SK-N-SH (cell line): Measurements from ENCODE around the gene RFK. TPM values are rescaled to one million over a fixed set of nuclear protein-coding genes. Genes with fewer than 3 reads are reported as not detected.

Experiments used
- CTCF ChIA-PET: fragments of 300-600, 350-600 bp; formaldehyde crosslinking; extraction: SDS; loops from one replicate; lab custom pipeline; 2021; lab: Yijun Ruan, JAX
- POLR2A ChIA-PET: fragments of 350-600 bp; sonication (Branson Sonifier 250); formaldehyde crosslinking; extraction: SDS; loops from one replicate; lab custom pipeline; 2020; ENCODE audit warnings: antibody characterized with exemption, inconsistent platforms; lab: Yijun Ruan, JAX
- DNase-seq: peaks from one replicate; pipeline ENCODE4 v3.0.0; 2012
- H2AFZ ChIP-seq: fragments of 200-600 bp; sonication (generic); 2 replicates; pipeline ENCODE4 v1.8.1; 2016; ENCODE audit warnings: antibody characterized with exemption, mild to moderate bottlenecking, low read depth
- H3F3A ChIP-seq: fragments of 200-600 bp; sonication (generic); replicated peaks from 2 replicates; pipeline ENCODE3; 2016; ENCODE audit warnings: antibody characterized with exemption, mild to moderate bottlenecking; ENCODE audit not compliant: insufficient read depth
- H3K27ac ChIP-seq, 2 experiments: fragments of 200-500 bp in 1 of 2; fragments of 200-600 bp in 1 of 2; sonication (Bioruptor generic) in 1 of 2; sonication (generic), shearing (Covaris generic) in 1 of 2; 2 replicates each; pipeline versions ENCODE4 v1.5.1 to v1.6.1; 2014 to 2016; ENCODE audit warnings: low read depth in 2 of 2, inconsistent platforms in 1 of 2, low read length in 1 of 2, mild to moderate bottlenecking in 1 of 2, mixed read lengths in 1 of 2
- H3K27me3 ChIP-seq: fragments of 200-600 bp; sonication (generic), shearing (Covaris generic); 2 replicates; pipeline ENCODE4 v1.6.1; 2016; ENCODE audit warnings: mixed run types; ENCODE audit not compliant: insufficient read depth
- H3K36me3 ChIP-seq, 2 experiments: fragments of 200-500 bp in 1 of 2; fragments of 200-600 bp in 1 of 2; sonication (Bioruptor generic) in 1 of 2; sonication (generic) in 1 of 2; replicated peaks in 1 of 2; 2 replicates each; pipeline versions ENCODE3 to v1.5.1; 2014 to 2016; ENCODE audit warnings: low read length in 1 of 2, mild to moderate bottlenecking in 1 of 2; ENCODE audit not compliant: insufficient read depth in 2 of 2, control insufficient read depth in 1 of 2
- H3K4me1 ChIP-seq, 2 experiments: fragments of 200-500 bp in 1 of 2; fragments of 200-600 bp in 1 of 2; sonication (Bioruptor generic) in 1 of 2; sonication (generic), shearing (Covaris generic) in 1 of 2; 2 replicates each; pipeline versions ENCODE4 v1.5.1 to v1.6.1; 2014 to 2016; ENCODE audit warnings: low read depth in 1 of 2, low read length in 1 of 2, mixed run types in 1 of 2; ENCODE audit not compliant: insufficient read depth in 2 of 2, control insufficient read depth in 1 of 2
- H3K4me2 ChIP-seq: fragments of 200-600 bp; sonication (generic), shearing (Covaris generic); 2 replicates; pipeline ENCODE4 v1.6.1; 2017; ENCODE audit warnings: mixed run types
- H3K4me3 ChIP-seq, 2 experiments: fragments of 200-500 bp in 1 of 2; fragments of 200-600 bp in 1 of 2; sonication (Bioruptor generic) in 1 of 2; sonication (generic), shearing (Covaris generic) in 1 of 2; 2 replicates each; pipeline versions ENCODE4 v1.5.1 to v1.8.1; 2014 to 2016; ENCODE audit warnings: low read depth in 2 of 2, inconsistent platforms in 1 of 2, low read length in 1 of 2, mild to moderate bottlenecking in 1 of 2, mixed read lengths in 1 of 2, moderate library complexity in 1 of 2
- H3K79me2 ChIP-seq: fragments of 200-600 bp; sonication (generic); 2 replicates; pipeline ENCODE4 v1.8.1; 2017; ENCODE audit warnings: mild to moderate bottlenecking; ENCODE audit not compliant: insufficient read depth
- H3K9ac ChIP-seq: fragments of 200-600 bp; sonication (generic); 2 replicates; pipeline ENCODE4 v1.6.1; 2017; ENCODE audit warnings: mixed run types
- H3K9me2 ChIP-seq: fragments of 200-600 bp; sonication (generic); 2 replicates; pipeline ENCODE4 v1.6.1; 2017; ENCODE audit warnings: mixed run types
- H3K9me3 ChIP-seq: fragments of 200-600 bp; sonication (generic); 2 replicates; pipeline ENCODE4 v1.6.1; 2017; ENCODE audit warnings: mixed run types, mild to moderate bottlenecking, moderate library complexity
- H4K20me1 ChIP-seq: fragments of 200-600 bp; sonication (generic); 2 replicates; pipeline ENCODE4 v1.6.1; 2017; ENCODE audit warnings: mild to moderate bottlenecking, mixed run types; ENCODE audit not compliant: insufficient read depth
- CTCF ChIP-seq: fragments of 200-600 bp; sonication (generic); IDR thresholded peaks from 2 replicates; pipeline ENCODE4 v1.6.1; 2017; ENCODE audit warnings: antibody characterized with exemption, mild to moderate bottlenecking, moderate library complexity
- ELF1 ChIP-seq: IDR thresholded peaks from 2 replicates; pipeline ENCODE4 v1.4.0; 2012
- FOXM1 ChIP-seq: IDR thresholded peaks from 2 replicates; pipeline ENCODE4 v1.4.0; 2012; ENCODE audit warnings: low read depth, mild to moderate bottlenecking
- JUND ChIP-seq: IDR thresholded peaks from 2 replicates; pipeline ENCODE4 v1.4.0; 2012
- MAX ChIP-seq: IDR thresholded peaks from 2 replicates; pipeline ENCODE4 v1.4.0; 2012; ENCODE audit warnings: low read depth
- MEF2A ChIP-seq: IDR thresholded peaks from 2 replicates; pipeline ENCODE4 v1.4.0; 2012; ENCODE audit warnings: low read depth, borderline replicate concordance
- POLR2AphosphoS5 ChIP-seq: IDR thresholded peaks from 2 replicates; pipeline ENCODE4 v1.6.1; 2012; ENCODE audit warnings: low read depth, low read length
- RFX5 ChIP-seq: IDR thresholded peaks from 2 replicates; pipeline ENCODE4 v1.6.1; 2012; ENCODE audit warnings: mild to moderate bottlenecking, improper control_type of control experiment, low read length
- RXRA ChIP-seq: IDR thresholded peaks from 2 replicates; pipeline ENCODE4 v1.4.0; 2012; ENCODE audit warnings: low read depth, mild to moderate bottlenecking, borderline replicate concordance
- SMC3 ChIP-seq: IDR thresholded peaks from 2 replicates; pipeline ENCODE4 v1.6.1; 2012; ENCODE audit warnings: low read depth, low read length, improper control_type of control experiment
- TCF12 ChIP-seq: IDR thresholded peaks from 2 replicates; pipeline ENCODE4 v1.4.0; 2012
- ZBTB33 ChIP-seq: IDR thresholded peaks from 2 replicates; pipeline ENCODE4 v1.4.0; 2012; ENCODE audit warnings: low read depth, borderline replicate concordance
- WGBS: methylation state at CpG from one replicate; pipeline ENCODE4 v1.1.6; 2017; ENCODE audit warnings: low lambda C conversion rate; 5-methylcytosine and 5-hydroxymethylcytosine counted together
- polyA plus RNA-seq, 3 experiments: library from polyadenylated mRNA; depleted of rRNA; stranded (reverse); fragments of >200 nt; gene quantifications; 2 replicates each; pipeline ENCODE4 v1.2.3, GENCODE V29; 2012

The RFK gene
- polyA plus RNA-seq, 1 of the 3 experiments (the other 2 are of a cell fraction) = 7.2 TPM

- no peaks in the 10 kb centered on the region for H3K4me1 ChIP-seq
- POLR2A ChIA-PET = no interaction called here
Measured at GRCh38 chr9:76424491-76424890, 30.3 kb upstream of the RFK start.

GRCh38 chr9:76423216-76424177 lies 29.3 kb upstream of the RFK start:
- no peaks in the 10 kb centered on the region for H3F3A ChIP-seq
- no peak overlapping the region for H2AFZ ChIP-seq
- no peaks in the 10 kb centered on the region for H3K36me3 ChIP-seq
- H3K4me1 ChIP-seq = no peaks in the 10 kb centered on the region
- H3K9me2 ChIP-seq = no peaks in the 10 kb centered on the region
- no peaks in the 10 kb centered on the region; the same call in 1 of the 2 replicates for H3K27me3 ChIP-seq
- 31% methylated on average over 2 of the region's 2 CpGs for WGBS
- TF ChIP-seq CTCF = no peak
- TF ChIP-seq TCF12 = no peak
- no peak for TF ChIP-seq ELF1
- no peak for TF ChIP-seq MAX
- no peak for TF ChIP-seq MEF2A
- TF ChIP-seq JUND = no peak
- H3K4me2 ChIP-seq = no peak overlapping the region
- no peaks in the 10 kb centered on the region for H3K79me2 ChIP-seq
- DNase-seq = no peak
- no peaks in the 10 kb centered on the region for H3K9me3 ChIP-seq
- H3K4me3 ChIP-seq = no peak overlapping the region
- CTCF ChIA-PET = no interaction called here
- POLR2A ChIA-PET = no interaction called here
- H3K27ac ChIP-seq = no peak overlapping the region
- H4K20me1 ChIP-seq = no peaks in the 10 kb centered on the region
- no peak overlapping the region for H3K9ac ChIP-seq

More at GRCh38 chr9:76424491-76424890, 30.3 kb upstream of the RFK start:
- Histone ChIP-seq H2AFZ (no peak overlapping the region), H3F3A (no peaks in the 10 kb centered on the region), H3K9me3 (no peaks in the 10 kb centered on the region), H3K9me2 (no peaks in the 10 kb centered on the region), H3K27me3 (no peaks in the 10 kb centered on the region; the same call in 1 of the 2 replicates), H3K36me3 (no peaks in the 10 kb centered on the region), H3K79me2 (no peaks in the 10 kb centered on the region), H3K4me2 (no peak overlapping the region), H3K4me3 (no peak overlapping the region), H3K9ac (no peak overlapping the region), H3K27ac (no peak overlapping the region), H4K20me1 (no peaks in the 10 kb centered on the region)
- CTCF ChIA-PET = no interaction called here
- no peak for DNase-seq
- 33% methylated on average over 4 of the region's 4 CpGs for WGBS
- TF ChIP-seq FOXM1 = no peak
- no peak for TF ChIP-seq TCF12
- TF ChIP-seq MEF2A = no peak
- no peak for TF ChIP-seq ELF1
- no peak for TF ChIP-seq ZBTB33
- no peak for TF ChIP-seq POLR2AphosphoS5
- TF ChIP-seq SMC3 = no peak
- no peak for TF ChIP-seq JUND
- no peak for TF ChIP-seq RFX5
- TF ChIP-seq MAX = no peak
- no peak for TF ChIP-seq RXRA
